AG04449 (cell line): ENCODE results near the gene RHOG.

ENCODE experiments used
- CTCF ChIA-PET: fragments of 350-600 bp; formaldehyde crosslinking; extraction: SDS; loops from one replicate; lab custom pipeline; 2021; ENCODE audit warnings: antibody characterized with exemption; lab: Yijun Ruan, JAX
- POLR2A ChIA-PET: fragments of 400-600, 350-600 bp; formaldehyde crosslinking; extraction: SDS; loops from one replicate; lab custom pipeline; 2020; ENCODE audit warnings: antibody characterized with exemption, inconsistent platforms; lab: Yijun Ruan, JAX
- DNase-seq: peaks from one replicate; pipeline ENCODE4 v3.0.0-alpha.2; 2010; ENCODE audit warnings: low read depth, low spot score
- H3K4me3 ChIP-seq: 2 replicates; pipeline ENCODE4 v1.5.1; 2011; ENCODE audit warnings: low read depth, mild to moderate bottlenecking, control low read depth, low read length
- CTCF ChIP-seq: IDR thresholded peaks from one replicate; pipeline ENCODE4 v1.5.1; 2011; ENCODE audit warnings: mild to moderate bottlenecking, moderate library complexity, low read length, control low read depth, inconsistent platforms; ENCODE audit not compliant: insufficient read depth; ENCODE audit errors: missing control alignments

Gene RHOG

GRCh38 chr11:3876613-3877012, 35.9 kb upstream of the RHOG start:
- H3K4me3 ChIP-seq, result no peak overlapping the region
- TF ChIP-seq CTCF, result no peak
- ChIA-PET CTCF (interaction anchor here (1.0 to 6.8 kb wide), 3 partner anchors 22 to 196 kb away, joined by 3 to 51 read pairs (median 14); partner anchors contain the start of gene STIM1), POLR2A (no interaction called here)
- no peak for DNase-seq

GRCh38 chr11:3873712-3874349, 33.1 kb upstream of the RHOG start:
- POLR2A ChIA-PET, result no interaction called here
- TF ChIP-seq CTCF, result no peak
- CTCF ChIA-PET, result interaction anchor here (0.9 to 6.8 kb wide), 4 partner anchors 19 to 199 kb away, joined by 3 to 51 read pairs (median 13); partner anchors contain the start of gene STIM1
- H3K4me3 ChIP-seq, result no peak overlapping the region
- no peak for DNase-seq

- TF ChIP-seq CTCF, result no peak
- POLR2A ChIA-PET, result no interaction called here
- H3K4me3 ChIP-seq, result no peak overlapping the region
- CTCF ChIA-PET, result interaction anchor here (1.0 to 8.5 kb wide), 4 partner anchors 12 to 205 kb away, joined by 3 to 106 read pairs (median 16); partner anchors contain the start of gene STIM1
- no peak for DNase-seq
Observed at GRCh38 chr11:3867209-3868091, 26.7 kb upstream of the RHOG start.

- ChIA-PET POLR2A (interaction anchor here (0.6 kb wide), 1 partner anchor 174 kb away, joined by 3 read pairs; no protein-coding TSS in a partner anchor), CTCF (interaction anchor here (1.6 to 8.5 kb wide), 3 partner anchors 11 to 206 kb away, joined by 11 to 106 read pairs (median 20); partner anchors contain the start of gene STIM1)
- H3K4me3 ChIP-seq, result no peak overlapping the region
- TF ChIP-seq CTCF, result no peak
- no peak for DNase-seq
Observed at GRCh38 chr11:3866836-3867208, 26.1 kb upstream of the RHOG start.

- no peak for DNase-seq
- POLR2A ChIA-PET, result interaction anchor here (0.6 kb wide), 1 partner anchor 175 kb away, joined by 3 read pairs; no protein-coding TSS in a partner anchor
- CTCF ChIA-PET, result interaction anchor here (3.5 to 8.5 kb wide), 2 partner anchors 11 to 206 kb away, joined by 19 to 106 read pairs; partner anchors contain the start of gene STIM1
- H3K4me3 ChIP-seq, result no peak overlapping the region
- no peak for TF ChIP-seq CTCF
Observed at GRCh38 chr11:3866206-3866605, 25.4 kb upstream of the RHOG start.
